Epidermal melanocyte (primary cell): ENCODE results near the gene HMSD.
"Not testable (repeated sequence)": the region's sequence is repeated elsewhere in the genome, so short reads cannot be mapped to it uniquely, and the experiment has no call there.

ENCODE experiments used
- DNase-seq: peaks from one replicate; pipeline ENCODE4 v3.0.0; 2011; ENCODE audit warnings: low spot score; ENCODE audit not compliant: insufficient read length

HMSD gene

GRCh38 chr18:63949068-63949737 lies at the start of gene HMSD:
Gene HMSD (plus strand): TSS chr18:63949301. CDS start chr18:63953456, 4,155 bp downstream.
- DNase-seq: peak; percentile 37

DNA sequence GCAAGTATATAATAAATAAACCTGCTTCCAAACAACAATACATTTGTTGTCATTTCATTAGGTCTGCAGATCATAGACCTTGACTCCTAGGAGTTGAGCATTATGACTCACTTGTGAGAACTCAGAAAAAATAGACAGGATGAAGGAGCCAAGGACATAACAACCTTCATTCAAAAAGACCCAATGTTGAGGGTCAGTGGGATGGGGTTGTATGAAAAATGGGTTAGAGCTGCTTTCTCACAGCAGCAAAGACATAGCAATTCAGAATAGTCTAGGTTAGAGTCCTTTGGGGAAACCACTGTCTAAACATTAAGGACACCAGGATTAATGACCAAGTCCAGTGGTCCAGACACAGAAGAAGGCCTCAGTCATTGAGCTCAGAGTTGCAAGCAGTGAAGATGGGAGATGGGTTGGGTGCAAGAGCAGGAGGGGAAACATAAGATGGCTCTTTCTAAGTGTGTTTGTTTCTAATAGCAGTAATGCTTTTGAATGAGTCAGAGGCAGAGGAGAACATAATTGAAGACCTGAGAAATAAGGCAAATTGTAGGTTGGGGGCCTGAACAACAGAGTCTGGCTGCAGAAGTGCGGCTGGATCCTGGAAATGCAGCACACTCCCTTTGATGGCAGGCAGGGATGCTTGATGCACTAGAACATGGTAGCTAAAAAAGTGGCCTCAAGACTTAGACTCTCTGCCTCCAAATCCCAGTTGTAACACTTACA lies 45.1 kb upstream of the HMSD start:
- DNase-seq: no peak

- no peak for DNase-seq
These were observed 44.4 kb upstream of the HMSD start for GRCh38 chr18:63904694-63905093.

- no peak for DNase-seq
These were observed 43.7 kb upstream of the HMSD start for GRCh38 chr18:63905361-63905760.

- no peak for DNase-seq
These were observed 43.0 kb upstream of the HMSD start for GRCh38 chr18:63906056-63906455.

DNA sequence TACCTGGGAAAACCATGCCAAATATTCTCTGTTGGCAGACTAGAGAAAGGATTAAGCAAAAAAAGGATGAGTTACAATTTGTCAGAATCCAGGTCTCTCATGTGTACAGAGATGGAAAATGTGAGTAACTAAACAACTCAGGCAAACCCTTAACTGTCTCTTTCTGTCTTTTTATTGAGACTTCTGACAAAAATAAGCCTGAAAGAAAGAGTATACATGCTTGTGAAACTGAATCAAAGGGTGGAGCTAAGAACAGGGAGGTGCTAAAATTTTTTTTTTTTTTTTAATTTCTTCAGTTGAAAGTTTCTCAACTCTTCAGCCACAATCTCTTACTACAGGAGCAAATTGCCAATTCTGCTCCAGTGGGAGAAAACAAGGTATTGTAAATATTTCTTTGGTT lies 41.4 kb upstream of the HMSD start, which contains the start of gene SERPINB10:
Gene SERPINB10, plus strand, starts transcription at position 295 of the 400 bp plus-strand sequence. CDS start 7,553 bp downstream, outside the sequence.
- no peak for DNase-seq

GRCh38 chr18:63908858-63909257 lies 40.2 kb upstream of the HMSD start:
- no peak for DNase-seq

DNA sequence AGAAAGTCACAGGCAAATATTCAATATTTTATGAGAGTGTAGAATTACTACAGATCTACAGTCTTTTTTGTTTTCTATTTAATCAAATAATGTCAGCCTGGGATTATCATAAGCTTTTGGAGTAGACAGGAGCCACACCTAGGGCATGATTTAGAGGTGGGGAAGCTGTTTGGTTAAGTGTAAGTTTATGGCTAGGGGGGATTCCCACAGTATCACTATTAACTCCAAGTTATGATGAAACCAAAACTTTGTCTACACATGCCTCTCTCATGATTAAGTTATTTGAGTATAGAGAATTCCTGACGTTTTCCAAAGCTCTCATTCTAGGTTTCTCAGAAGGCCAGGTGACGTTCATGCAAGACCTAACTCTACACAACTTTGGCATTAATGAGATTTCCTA lies 39.2 kb upstream of the HMSD start:
- DNase-seq: no peak

DNA sequence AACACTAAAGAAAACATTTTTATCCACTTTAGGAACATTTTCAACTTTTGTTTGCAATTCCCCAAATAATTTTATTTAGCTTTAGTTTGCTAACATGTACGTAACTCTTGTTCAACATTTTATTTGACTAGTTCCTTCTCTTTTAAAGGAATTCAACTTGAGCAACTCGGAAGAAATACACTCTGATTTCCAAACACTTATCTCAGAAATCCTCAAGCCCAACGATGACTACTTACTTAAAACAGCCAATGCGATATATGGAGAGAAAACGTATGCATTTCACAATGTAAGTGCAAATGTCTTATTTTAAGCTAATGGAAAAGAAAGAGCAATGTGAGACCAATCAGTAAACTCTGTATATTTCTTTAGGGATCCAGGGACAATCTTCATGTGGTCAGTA lies 31.3 kb upstream of the HMSD start:
- DNase-seq: no peak

GRCh38 chr18:63922049-63922448 lies 27.1 kb upstream of the HMSD start:
- DNase-seq: no peak

- no peak for DNase-seq
These were observed 24.6 kb upstream of the HMSD start for GRCh38 chr18:63924551-63924950.

DNA sequence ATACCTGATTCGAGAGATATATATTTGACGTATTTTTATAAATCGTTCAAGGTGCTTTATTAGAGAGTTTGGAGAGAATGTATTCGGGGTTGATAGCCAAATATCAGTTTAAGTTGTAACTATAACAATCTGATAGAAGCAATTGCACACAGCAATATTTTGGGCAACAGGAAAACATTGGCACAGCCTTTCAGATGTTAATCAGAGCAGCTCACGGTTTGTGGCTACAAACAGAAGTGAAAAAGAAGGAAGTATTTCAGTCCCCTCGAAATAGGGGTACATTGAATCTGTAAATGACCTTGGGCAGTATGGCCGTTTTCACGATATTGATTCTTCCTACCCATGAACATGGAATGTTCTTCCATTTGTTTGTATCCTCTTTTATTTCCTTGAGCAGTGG lies 20.8 kb upstream of the HMSD start:
- DNase-seq: no peak

DNA sequence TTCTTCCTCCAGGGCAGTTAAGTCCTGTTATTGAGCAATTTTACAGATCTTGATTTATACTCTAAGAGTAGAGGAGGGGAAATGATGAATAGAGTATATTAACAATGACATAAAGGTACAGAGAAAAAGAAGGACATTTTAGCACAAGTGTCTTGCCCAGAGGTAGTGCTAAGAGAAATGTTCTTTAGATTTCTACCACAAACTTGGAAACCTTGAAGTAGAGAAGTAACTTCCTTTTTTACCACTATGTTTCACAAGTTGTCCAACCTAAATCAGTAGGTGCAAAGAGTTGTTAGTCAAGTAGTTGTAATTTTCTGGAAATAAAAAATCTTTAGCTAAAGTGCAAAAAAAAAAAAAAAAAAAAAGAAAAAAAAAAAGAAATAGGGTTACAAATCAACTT lies 19.7 kb upstream of the HMSD start:
- not testable (repeated sequence) for DNase-seq

DNA sequence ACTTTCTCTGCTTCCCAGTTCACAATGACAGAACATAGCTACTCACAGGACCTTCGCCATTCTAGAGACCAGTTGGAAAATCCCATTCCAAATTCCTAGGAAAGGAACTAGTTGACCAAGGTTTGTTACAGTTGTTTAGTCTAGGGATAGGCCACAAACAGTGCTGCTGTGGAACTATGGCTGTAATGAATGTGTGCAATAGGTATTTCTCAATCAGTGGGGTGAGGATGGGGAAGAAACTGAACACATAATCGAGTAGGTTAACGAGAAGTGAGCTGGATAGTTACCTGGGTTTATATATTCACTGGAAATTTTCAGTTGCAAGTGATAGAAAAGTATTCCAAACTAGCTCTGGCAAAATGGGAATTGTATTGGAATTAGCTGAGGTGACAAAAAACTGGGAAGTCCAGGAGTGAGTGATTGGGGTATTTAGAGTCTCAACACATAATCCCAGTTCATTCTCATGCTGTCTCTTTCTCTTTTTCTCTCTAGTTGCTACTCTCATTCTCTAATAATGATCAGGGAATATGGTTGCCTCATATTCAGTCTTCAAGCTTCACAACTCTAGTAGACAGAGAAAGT lies 18.2 kb upstream of the HMSD start:
- DNase-seq: no peak

DNA sequence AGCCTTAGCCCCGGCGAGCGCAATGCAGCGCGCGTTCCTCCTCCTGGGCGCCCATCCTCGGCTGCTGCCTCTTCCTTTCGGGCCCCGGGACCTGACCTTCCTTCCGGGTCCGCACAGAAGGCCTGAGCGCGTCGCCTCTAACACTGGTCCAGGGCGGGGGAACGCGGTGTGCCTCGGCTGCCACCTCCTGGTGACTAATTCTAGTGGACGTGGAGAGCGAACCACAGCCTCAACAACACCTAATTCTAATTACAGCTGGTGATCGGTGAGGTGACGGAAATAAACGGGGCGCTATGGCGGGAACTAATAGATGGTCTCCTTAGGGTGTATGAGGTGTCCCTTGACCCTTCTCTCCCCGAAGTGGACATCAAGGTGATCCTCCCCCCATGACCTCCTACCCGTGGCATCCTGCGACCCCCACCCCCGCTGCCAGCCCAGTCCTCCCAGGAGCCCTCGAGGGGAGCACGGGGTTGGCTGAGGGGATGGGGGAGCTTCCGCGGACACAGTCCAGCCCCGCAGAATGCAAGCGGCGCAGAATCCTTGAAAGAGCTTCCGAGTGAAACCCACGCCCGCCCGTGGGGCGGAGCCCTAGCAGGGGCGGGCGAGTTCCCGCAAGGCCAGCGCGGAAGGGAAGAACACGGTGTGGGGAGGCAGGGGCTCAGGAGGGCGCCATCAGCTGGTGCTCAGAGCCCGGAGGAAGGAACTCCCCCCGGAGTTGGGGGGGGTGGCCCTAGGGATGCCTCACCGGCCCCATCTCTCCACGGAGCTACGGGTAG lies 12.8 kb upstream of the HMSD start:
- DNase-seq: peak; percentile 53

DNA sequence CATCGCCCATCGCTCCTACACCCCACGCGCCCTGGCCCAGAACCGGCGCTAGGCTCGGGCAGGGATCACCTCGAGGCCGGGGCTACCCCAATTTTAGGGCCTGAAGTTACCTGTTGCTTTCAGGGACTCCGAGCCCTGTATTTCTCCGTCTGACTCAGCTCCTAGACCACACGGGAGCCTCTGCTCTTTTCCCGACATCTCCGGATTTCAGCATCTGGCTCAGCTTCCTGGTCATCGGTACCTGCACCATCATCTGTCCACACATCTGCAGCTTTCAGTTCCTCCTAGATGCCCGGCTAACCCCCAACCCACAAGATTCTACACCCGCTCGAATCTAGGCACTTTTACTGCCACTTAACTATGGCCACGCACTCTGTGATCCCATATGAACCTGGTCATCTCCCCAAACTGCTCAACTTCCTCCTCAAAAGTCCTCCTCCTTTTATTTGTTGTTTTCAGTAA lies 12.1 kb upstream of the HMSD start:
- DNase-seq: no peak

- no peak for DNase-seq
These were observed 9.1 kb upstream of the HMSD start for GRCh38 chr18:63940008-63940407.

- DNase-seq: not testable (repeated sequence)
These were observed 8.5 kb upstream of the HMSD start for GRCh38 chr18:63940543-63941050.

GRCh38 chr18:63947051-63947790 lies 1.9 kb upstream of the HMSD start:
- DNase-seq: no peak

DNA sequence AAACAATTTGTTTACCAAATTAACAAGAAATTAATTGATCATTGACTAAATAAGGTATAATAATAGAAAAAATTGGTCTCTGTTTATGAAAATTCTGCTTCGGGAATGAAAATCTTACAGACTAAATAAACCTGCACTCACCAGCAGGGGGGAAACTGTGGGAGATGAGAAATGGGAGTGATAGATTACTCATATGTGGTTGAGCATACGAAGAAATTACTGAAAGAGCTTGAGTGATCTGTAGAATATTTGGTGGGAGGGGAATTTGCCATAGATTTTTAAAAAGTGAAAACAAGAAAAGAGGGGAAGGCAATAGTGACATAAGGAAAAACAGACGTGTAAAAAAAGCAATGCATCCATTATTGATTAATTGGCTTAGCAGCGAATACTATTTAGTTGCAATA lies 2.2 kb downstream of the HMSD start:
- DNase-seq: no peak

GRCh38 chr18:63953811-63954210 lies 4.7 kb downstream of the HMSD start:
- DNase-seq: no peak
